VCaP (cell line): ENCODE measurements around the gene KCNIP3.

Source experiments
- H3K27ac ChIP-seq: fragments of 450-650 bp; 2 replicates; pipeline ENCODE4 v1.5.1; 2017
- TF ChIP-seq, protein P1 (sequence below): fragments of 450-650 bp; conservative IDR thresholded peaks from 2 replicates; pipeline ENCODE4 v1.5.1; 2017; ENCODE audit warnings: mild to moderate bottlenecking, moderate library complexity

The KCNIP3 gene

DNA sequence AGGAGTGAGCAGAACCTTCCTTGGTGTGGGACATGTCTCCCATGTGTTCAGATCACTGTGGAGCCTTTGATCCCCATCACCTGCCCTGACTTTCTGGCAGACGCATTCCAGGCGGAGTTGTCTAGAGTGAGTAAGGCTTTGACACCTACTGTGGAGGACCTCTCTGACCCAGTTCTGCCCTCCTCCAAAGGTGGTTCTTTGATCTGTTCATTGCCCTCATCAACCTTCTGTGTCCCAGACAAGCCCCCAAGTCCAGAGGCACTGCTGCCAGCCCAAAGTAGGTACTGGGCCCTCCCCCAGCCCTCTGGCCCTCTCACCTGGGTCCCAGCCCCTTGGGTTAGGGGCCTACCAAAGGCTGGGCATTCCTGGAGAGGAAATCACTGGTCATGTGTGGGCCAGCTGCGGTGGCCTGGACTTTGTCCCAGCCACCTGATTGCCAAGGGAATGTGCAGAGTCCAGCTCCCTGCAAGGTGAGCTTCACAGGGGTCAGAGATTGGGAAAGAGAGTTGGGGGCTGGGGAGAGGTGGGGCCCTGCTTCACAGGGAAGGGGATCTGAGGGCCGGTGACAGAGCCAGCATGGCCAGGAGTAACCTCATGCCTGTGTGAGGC is 93.2 kb downstream of the KCNIP3 start:
- H3K27ac ChIP-seq, result no peak overlapping the region
- TF ChIP-seq, protein P1, sequence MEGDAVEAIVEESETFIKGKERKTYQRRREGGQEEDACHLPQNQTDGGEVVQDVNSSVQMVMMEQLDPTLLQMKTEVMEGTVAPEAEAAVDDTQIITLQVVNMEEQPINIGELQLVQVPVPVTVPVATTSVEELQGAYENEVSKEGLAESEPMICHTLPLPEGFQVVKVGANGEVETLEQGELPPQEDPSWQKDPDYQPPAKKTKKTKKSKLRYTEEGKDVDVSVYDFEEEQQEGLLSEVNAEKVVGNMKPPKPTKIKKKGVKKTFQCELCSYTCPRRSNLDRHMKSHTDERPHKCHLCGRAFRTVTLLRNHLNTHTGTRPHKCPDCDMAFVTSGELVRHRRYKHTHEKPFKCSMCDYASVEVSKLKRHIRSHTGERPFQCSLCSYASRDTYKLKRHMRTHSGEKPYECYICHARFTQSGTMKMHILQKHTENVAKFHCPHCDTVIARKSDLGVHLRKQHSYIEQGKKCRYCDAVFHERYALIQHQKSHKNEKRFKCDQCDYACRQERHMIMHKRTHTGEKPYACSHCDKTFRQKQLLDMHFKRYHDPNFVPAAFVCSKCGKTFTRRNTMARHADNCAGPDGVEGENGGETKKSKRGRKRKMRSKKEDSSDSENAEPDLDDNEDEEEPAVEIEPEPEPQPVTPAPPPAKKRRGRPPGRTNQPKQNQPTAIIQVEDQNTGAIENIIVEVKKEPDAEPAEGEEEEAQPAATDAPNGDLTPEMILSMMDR, result no peak

DNA sequence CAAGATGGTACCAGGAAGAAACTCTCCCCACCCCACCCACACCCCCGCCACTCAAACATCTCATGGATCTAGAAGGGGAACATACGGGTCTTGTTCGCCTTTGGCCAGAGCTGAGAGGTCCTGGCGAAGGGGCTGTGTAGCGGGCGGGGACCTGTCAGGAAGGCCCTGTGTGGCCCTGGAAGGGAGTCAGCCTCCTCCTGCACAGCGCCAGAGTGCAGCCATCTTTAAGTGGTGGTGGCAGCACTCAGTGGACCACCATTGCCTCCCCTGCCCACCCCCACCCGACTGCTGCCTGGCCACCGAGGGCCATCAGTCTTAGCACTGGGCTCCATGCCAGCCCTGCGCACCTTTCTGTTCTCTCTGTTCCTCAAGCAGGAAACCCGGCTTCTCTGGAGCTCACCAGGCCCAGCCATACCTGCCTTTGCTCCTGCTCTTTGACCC is 93.8 kb downstream of the KCNIP3 start:
- TF ChIP-seq, protein P1, result no peak
- no peak overlapping the region for H3K27ac ChIP-seq

DNA sequence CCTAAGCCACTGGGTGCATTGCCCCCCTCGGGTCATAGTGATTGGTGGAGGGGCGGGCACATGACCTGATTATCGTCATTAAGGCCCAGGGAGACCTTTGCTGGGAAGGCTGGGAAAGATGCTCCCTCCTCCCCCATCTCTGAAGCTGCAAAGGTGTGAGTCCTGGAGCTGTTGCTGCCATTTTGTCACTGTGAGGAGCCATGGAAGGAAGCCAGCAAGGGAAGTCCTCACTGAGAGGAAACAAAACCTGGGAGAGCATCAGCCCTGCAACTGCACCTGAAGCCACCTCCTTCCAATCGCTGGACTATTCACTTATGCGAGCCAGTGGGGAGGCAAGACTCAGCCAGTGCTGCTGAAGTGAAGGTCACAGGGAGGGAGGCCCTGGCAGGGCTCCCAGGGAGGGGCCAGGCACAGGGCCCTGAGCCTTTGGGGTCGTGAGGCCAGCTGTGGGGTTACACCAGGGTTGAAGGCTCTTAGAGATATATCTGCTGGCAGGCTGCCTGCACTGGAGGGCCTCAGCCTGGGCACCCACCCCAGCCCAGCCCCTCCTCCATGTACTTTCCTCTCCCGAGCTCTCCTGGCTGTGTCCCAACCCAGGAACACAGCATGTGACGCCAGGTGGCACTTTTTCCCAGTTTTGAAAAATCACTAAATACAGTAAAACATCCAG is 94.6 kb downstream of the KCNIP3 start:
- TF ChIP-seq, protein P1, result no peak
- no peak overlapping the region for H3K27ac ChIP-seq

DNA sequence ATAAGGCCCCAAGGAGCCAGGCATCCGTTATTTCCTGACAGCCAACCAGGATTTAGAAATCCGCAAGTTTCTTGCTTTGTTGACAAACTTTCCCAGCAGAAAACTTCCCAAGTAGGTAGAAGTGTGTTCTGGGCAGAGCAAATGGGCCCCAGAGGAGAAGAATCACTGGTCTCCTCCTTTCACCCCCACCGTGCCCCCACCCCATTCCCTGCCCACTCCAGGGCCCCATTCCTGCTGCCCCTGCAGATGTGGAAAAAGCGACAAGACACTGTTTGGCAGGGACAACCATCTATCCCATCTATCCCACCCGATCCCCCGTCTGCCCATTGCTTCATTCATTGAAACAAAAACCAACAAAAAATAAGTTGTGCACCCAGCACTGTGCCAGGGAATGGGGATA is 95.2 kb downstream of the KCNIP3 start:
- TF ChIP-seq, protein P1, result no peak
- H3K27ac ChIP-seq, result no peak overlapping the region

DNA sequence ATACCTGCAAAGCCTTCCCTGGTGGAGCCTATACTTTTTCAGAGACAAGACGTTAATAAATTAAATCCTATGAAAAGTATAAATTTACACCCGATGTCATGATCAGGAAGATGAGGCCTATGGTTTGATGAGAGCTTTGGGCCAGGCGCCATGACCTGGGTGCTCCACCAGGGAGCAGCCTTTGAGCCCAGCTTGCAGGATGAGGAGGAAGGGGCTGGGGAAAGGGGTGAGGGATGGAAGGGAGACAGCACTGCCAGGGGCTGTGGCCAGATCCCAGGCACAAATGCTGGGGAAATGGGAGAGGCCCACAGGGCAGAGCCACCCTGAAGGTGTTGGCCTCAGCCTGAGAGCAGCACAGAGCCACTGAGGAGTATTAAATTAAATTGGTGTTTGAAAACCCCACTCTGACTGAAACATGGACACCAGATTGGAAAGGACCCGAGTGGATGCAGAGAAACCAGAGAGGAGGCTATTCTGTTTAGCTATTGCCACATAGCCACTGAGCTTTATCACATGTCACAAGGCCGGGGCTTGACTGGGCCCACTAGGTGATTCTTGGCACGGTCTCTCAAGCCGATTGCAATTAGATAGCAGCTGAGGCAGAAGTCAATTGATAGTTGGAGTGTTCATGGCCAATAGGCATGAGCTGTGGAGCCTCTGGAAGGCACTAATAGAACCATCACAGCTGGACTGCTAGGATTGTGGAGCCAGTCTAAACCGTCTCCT is 95.7 kb downstream of the KCNIP3 start:
- TF ChIP-seq, protein P1, result no peak
- no peak overlapping the region for H3K27ac ChIP-seq

DNA sequence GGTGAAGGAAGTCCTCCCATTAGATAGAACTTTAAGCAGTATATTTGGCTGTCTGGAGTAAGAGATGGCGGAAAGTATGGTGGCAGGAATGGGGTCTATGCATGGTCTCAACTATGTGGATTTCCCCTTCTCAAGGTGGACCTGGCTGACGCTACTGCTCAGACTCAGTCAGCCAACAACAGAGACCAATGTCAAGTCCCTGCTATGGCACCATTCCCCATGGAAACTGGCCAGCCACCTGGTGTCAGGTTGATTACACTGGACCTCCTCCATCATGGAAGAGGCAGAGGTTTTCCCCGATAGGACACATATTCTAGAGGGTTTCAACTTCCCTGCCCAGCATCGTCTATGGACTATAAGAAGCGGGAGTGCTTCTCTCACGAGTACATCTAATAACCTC is 96.8 kb downstream of the KCNIP3 start:
- TF ChIP-seq, protein P1, result no peak
- H3K27ac ChIP-seq, result no peak overlapping the region

DNA sequence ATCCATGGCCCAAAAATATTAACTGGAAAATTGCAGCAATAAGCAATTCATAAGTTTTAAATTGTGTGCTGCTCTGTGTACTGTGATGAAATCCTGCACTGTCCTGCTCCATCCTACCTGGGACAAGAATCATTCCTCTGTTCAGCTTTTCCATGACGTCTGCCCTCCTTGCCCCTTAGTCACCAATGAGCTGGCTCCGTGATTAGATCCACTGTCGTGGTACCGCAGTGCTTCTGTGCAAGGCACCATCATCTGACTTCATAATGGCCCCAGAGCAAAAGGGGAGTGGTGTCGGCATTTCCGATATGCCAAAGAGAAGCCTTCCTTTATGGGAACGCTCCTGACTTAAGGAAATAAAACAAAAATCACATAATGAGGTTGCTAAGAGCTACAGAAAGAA is 101.9 kb downstream of the KCNIP3 start:
- TF ChIP-seq, protein P1, result no peak
- H3K27ac ChIP-seq, result no peak overlapping the region
